ENCODE data around the gene SMIM5. TPM values are rescaled to one million over a fixed set of nuclear protein-coding genes. Genes with fewer than 3 reads are reported as not detected.

The SMIM5 gene
- total and polyA plus RNA-seq, 2 of the 13 experiments (the other 11 are each of a cell fraction or from before 2014, with no cell fraction given), result not detected

DNA sequence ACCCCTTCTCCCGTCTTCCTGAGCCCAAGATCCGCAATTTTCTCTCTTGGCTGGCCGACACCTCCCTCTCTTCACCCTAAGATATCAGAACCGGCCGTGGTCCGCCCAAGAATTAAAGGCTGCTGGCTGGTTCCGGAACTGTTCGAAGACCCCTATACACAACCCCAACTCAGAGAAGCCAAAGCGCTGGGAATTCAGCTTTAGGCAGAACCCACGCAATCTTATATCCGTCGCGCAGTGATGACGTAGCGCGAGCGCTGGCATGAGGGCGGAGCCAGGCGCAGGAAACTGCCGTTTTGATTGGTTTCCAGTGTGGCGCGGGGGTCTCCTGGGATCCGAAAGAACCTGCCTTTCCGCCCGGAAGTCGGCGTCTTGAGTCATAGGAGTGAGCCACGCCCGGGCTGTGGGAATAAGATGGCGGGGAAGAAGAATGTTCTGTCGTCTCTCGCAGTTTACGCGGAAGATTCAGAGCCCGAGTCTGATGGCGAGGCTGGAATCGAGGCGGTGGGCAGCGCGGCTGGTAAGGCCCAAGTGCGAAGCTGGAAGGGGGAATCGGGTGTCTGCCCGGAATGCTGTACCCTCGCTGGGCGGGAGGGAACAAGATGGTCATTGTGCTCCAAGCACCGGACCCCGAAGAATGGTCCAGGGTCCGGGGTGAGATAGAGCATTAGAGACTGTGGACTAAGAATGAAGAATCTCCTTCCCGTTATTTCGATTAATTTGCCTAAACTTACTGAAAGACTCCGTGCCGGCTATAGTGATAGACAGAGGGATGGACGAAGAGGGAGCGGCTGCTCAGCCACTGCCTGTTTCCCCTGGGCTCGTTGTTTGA, 33.9 kb downstream of the SMIM5 start, which contains the start of the genes RECQL5 and SAP30BP (continued):
- TF ChIP-seq HIVEP1 (CRISPR knock-in tag; IDR thresholded peaks at IDR 0.05) (peak; percentile 72; the same call in 1 of the 2 replicates), ZMAT3 (CRISPR knock-in tag; conservative IDR thresholded peaks at IDR 0.05) (peak; percentile 73; the same call in 1 of the 2 replicates), SMAD3 (CRISPR knock-in tag; IDR thresholded peaks at IDR 0.05) (peak; percentile 72; the same call in 1 of the 2 replicates), NFYB (CRISPR knock-in tag; IDR thresholded peaks at IDR 0.05) (peak; percentile 91), ZBTB38 (CRISPR knock-in tag; IDR thresholded peaks at IDR 0.05) (peak; percentile 51; the same call in 1 of the 2 replicates), U2AF2 (IDR thresholded peaks at IDR 0.05; ENCODE audit: low read depth, low read length) (peak; percentile 64; the same call in 1 of the 2 replicates), NAIF1 (CRISPR knock-in tag; IDR thresholded peaks at IDR 0.05; ENCODE audit: borderline replicate concordance) (peak; percentile 49; the same call in 1 of the 2 replicates), REXO4 (CRISPR knock-in tag; IDR thresholded peaks at IDR 0.05; ENCODE audit: borderline replicate concordance) (no peak; the same call in 1 of the 2 replicates), ATF1 (CRISPR knock-in tag; IDR thresholded peaks at IDR 0.05) (peak; percentile 100), SMAD1 (CRISPR knock-in tag; IDR thresholded peaks at IDR 0.05; ENCODE audit: borderline replicate concordance, low read depth) (peak; percentile 91; the same call in 1 of the 2 replicates), HNRNPUL1 (IDR thresholded peaks at IDR 0.05; ENCODE audit: low read depth, low read length) (no peak), ZFP82 (CRISPR knock-in tag; IDR thresholded peaks at IDR 0.05; ENCODE audit: borderline replicate concordance) (no peak), KLF6 (CRISPR knock-in tag; IDR thresholded peaks at IDR 0.05) (no peak), ZFP36L2 (CRISPR knock-in tag; IDR thresholded peaks at IDR 0.05) (no peak), KAT8 (CRISPR knock-in tag; IDR thresholded peaks at IDR 0.05) (peak; percentile 100)
- TF ChIP-seq, protein P1, sequence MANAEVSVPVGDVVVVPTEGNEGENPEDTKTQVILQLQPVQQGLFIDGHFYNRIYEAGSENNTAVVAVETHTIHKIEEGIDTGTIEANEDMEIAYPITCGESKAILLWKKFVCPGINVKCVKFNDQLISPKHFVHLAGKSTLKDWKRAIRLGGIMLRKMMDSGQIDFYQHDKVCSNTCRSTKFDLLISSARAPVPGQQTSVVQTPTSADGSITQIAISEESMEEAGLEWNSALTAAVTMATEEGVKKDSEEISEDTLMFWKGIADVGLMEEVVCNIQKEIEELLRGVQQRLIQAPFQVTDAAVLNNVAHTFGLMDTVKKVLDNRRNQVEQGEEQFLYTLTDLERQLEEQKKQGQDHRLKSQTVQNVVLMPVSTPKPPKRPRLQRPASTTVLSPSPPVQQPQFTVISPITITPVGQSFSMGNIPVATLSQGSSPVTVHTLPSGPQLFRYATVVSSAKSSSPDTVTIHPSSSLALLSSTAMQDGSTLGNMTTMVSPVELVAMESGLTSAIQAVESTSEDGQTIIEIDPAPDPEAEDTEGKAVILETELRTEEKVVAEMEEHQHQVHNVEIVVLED (CRISPR knock-in tag; IDR thresholded peaks at IDR 0.05; ENCODE audit: borderline replicate concordance), result peak; percentile 99
- TF ChIP-seq, protein P2, sequence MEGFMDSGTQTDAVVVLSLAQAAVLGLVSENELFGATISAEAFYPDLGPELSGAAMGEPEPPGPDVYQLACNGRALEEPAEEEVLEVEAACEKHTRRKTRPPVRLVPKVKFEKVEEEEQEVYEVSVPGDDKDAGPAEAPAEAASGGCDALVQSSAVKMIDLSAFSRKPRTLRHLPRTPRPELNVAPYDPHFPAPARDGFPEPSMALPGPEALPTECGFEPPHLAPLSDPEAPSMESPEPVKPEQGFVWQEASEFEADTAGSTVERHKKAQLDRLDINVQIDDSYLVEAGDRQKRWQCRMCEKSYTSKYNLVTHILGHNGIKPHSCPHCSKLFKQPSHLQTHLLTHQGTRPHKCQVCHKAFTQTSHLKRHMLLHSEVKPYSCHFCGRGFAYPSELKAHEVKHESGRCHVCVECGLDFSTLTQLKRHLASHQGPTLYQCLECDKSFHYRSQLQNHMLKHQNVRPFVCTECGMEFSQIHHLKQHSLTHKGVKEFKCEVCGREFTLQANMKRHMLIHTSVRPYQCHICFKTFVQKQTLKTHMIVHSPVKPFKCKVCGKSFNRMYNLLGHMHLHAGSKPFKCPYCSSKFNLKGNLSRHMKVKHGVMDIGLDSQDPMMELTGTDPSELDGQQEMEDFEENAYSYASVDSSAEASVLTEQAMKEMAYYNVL (CRISPR knock-in tag; IDR thresholded peaks at IDR 0.05; ENCODE audit: borderline replicate concordance), result no peak
- TF ChIP-seq, protein P3, sequence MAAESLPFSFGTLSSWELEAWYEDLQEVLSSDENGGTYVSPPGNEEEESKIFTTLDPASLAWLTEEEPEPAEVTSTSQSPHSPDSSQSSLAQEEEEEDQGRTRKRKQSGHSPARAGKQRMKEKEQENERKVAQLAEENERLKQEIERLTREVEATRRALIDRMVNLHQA (CRISPR knock-in tag; IDR thresholded peaks at IDR 0.05), result no peak
- TF ChIP-seq, protein P4, sequence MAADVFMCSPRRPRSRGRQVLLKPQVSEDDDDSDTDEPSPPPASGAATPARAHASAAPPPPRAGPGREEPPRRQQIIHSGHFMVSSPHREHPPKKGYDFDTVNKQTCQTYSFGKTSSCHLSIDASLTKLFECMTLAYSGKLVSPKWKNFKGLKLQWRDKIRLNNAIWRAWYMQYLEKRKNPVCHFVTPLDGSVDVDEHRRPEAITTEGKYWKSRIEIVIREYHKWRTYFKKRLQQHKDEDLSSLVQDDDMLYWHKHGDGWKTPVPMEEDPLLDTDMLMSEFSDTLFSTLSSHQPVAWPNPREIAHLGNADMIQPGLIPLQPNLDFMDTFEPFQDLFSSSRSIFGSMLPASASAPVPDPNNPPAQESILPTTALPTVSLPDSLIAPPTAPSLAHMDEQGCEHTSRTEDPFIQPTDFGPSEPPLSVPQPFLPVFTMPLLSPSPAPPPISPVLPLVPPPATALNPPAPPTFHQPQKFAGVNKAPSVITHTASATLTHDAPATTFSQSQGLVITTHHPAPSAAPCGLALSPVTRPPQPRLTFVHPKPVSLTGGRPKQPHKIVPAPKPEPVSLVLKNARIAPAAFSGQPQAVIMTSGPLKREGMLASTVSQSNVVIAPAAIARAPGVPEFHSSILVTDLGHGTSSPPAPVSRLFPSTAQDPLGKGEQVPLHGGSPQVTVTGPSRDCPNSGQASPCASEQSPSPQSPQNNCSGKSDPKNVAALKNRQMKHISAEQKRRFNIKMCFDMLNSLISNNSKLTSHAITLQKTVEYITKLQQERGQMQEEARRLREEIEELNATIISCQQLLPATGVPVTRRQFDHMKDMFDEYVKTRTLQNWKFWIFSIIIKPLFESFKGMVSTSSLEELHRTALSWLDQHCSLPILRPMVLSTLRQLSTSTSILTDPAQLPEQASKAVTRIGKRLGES (CRISPR knock-in tag; IDR thresholded peaks at IDR 0.05; ENCODE audit: borderline replicate concordance), result no peak
- TF ChIP-seq, protein P5, sequence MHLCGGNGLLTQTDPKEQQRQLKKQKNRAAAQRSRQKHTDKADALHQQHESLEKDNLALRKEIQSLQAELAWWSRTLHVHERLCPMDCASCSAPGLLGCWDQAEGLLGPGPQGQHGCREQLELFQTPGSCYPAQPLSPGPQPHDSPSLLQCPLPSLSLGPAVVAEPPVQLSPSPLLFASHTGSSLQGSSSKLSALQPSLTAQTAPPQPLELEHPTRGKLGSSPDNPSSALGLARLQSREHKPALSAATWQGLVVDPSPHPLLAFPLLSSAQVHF (CRISPR knock-in tag; IDR thresholded peaks at IDR 0.05), result no peak

Data from HepG2 (cell line).